Ascending aorta (tissue), 2 donors: ENCODE results near the gene SLC30A1. TPM values are rescaled to one million over a fixed set of nuclear protein-coding genes. Genes with fewer than 3 reads are reported as not detected.
"Not testable (repeated sequence)": the region's sequence is repeated elsewhere in the genome, so short reads cannot be mapped to it uniquely, and the experiment has no call there.

ENCODE experiments used
- DNase-seq, 2 donors: peaks; one replicate each; pipeline ENCODE4 v3.0.0-alpha.2; 2019; ENCODE audit warnings: low spot score in 2 of 2
- H3K27ac ChIP-seq, 2 donors: fragments of 200-600 bp; sonication (generic); one replicate each; pipeline ENCODE4 v1.5.1; 2016 to 2017; ENCODE audit warnings: mild to moderate bottlenecking in 1 of 2
- H3K27me3 ChIP-seq: fragments of 200-600 bp; sonication (generic); one replicate; pipeline ENCODE4 v1.5.1; 2017
- H3K36me3 ChIP-seq, 2 donors: fragments of 200-600 bp; sonication (generic); one replicate each; pipeline ENCODE4 v1.5.1; 2016
- H3K4me1 ChIP-seq, 2 donors: fragments of 200-600 bp; sonication (generic); one replicate each; pipeline ENCODE4 v1.5.1; 2016 to 2017; ENCODE audit warnings: mild to moderate bottlenecking in 1 of 2
- H3K4me3 ChIP-seq, 2 donors: fragments of 200-600 bp; sonication (generic); one replicate each; pipeline ENCODE4 v1.5.1; 2016 to 2017; ENCODE audit warnings: mild to moderate bottlenecking in 1 of 2
- H3K9me3 ChIP-seq, 2 donors: fragments of 200-600 bp; sonication (generic); one replicate each; pipeline ENCODE4 v1.5.1; 2016
- CTCF ChIP-seq, 3 experiments: fragments of 200-600 bp in 2 of 3; fragments of 450-650 bp in 1 of 3; sonication (generic) in 2 of 3; IDR thresholded peaks; one replicate each; pipeline ENCODE4 v1.5.1; 2016 to 2019; ENCODE audit warnings: antibody characterized with exemption in 3 of 3, mild to moderate bottlenecking in 1 of 3, moderate library complexity in 1 of 3
- intact Hi-C: fragments of 100-400 bp; cut with DNase I; formaldehyde crosslinking; loops from one replicate; pipeline ENCODE4 v1.15.1; 2023
- total RNA-seq: library from RNA; depleted of rRNA; stranded (reverse); fragments of >200 nt; gene quantifications from one replicate; pipeline ENCODE4 v1.1.0, GENCODE V29; 2016

SLC30A1 gene
- total RNA-seq, 1 donor from 2014 or later = 8.9 TPM

- Histone ChIP-seq H3K9me3 (no peaks in the 10 kb centered on the region), H3K4me1 (peaks cover 0 to 24% of the 10 kb centered on the region in 2 donors), H3K27ac (no peak overlapping the region), H3K4me3 (no peak overlapping the region), H3K27me3 (no peaks in the 10 kb centered on the region), H3K36me3 (no peaks in the 10 kb centered on the region)
- intact Hi-C loops = no loop called here
- no peak for TF ChIP-seq CTCF (IDR thresholded peaks at IDR 0.05)
- no peak for DNase-seq
Observed at GRCh38 chr1:211547710-211548109, 31.3 kb downstream of the SLC30A1 start.

- no peak for TF ChIP-seq CTCF (IDR thresholded peaks at IDR 0.05)
- no peak for DNase-seq
- intact Hi-C loops = no loop called here
Observed at GRCh38 chr1:211546543-211546942, 32.4 kb downstream of the SLC30A1 start.

GRCh38 chr1:211543025-211543424, 35.9 kb downstream of the SLC30A1 start:
- intact Hi-C loops = no loop called here
- Histone ChIP-seq H3K9me3 (no peaks in the 10 kb centered on the region), H3K36me3 (no peaks in the 10 kb centered on the region), H3K27ac (no peak overlapping the region), H3K4me1 (peaks cover 0 to under 1% of the 10 kb centered on the region in 2 donors), H3K4me3 (no peak overlapping the region), H3K27me3 (no peaks in the 10 kb centered on the region)
- no peak for DNase-seq
- TF ChIP-seq CTCF (IDR thresholded peaks at IDR 0.05) = no peak

More at GRCh38 chr1:211546543-211546942, 32.4 kb downstream of the SLC30A1 start:
- Histone ChIP-seq H3K4me3 (no peak overlapping the region), H3K9me3 (no peaks in the 10 kb centered on the region), H3K27ac (no peak overlapping the region), H3K36me3 (no peaks in the 10 kb centered on the region), H3K27me3 (no peaks in the 10 kb centered on the region), H3K4me1 (peaks cover 0 to 20% of the 10 kb centered on the region in 2 donors)

- Histone ChIP-seq H3K4me3 (no peak overlapping the region), H3K27me3 (no peaks in the 10 kb centered on the region), H3K4me1 (no peaks in the 10 kb centered on the region), H3K27ac (no peak overlapping the region), H3K36me3 (no peaks in the 10 kb centered on the region), H3K9me3 (no peaks in the 10 kb centered on the region)
- DNase-seq = no peak
- no peak for TF ChIP-seq CTCF (IDR thresholded peaks at IDR 0.05)
- intact Hi-C loops = no loop called here
Observed at GRCh38 chr1:211541720-211542477, 37.1 kb downstream of the SLC30A1 start.

- no peak for DNase-seq
- no peak overlapping the region for H3K27ac ChIP-seq
- no peak for TF ChIP-seq CTCF (IDR thresholded peaks at IDR 0.05)
- H3K4me3 ChIP-seq = no peak overlapping the region
- no peaks in the 10 kb centered on the region for H3K27me3 ChIP-seq
- no peaks in the 10 kb centered on the region for H3K36me3 ChIP-seq
- intact Hi-C loops = no loop called here
- H3K9me3 ChIP-seq = no peaks in the 10 kb centered on the region
- H3K4me1 ChIP-seq = no peaks in the 10 kb centered on the region
Observed at GRCh38 chr1:211541278-211541677, 37.7 kb downstream of the SLC30A1 start.

GRCh38 chr1:211540824-211541223, 38.1 kb downstream of the SLC30A1 start:
- H3K4me3 ChIP-seq, intact Hi-C loops, H3K27me3 ChIP-seq, H3K9me3 ChIP-seq, H3K36me3 ChIP-seq, H3K4me1 ChIP-seq, H3K27ac ChIP-seq, DNase-seq: not testable (repeated sequence)
